Measurements from ENCODE around the gene COX19.

- TF ChIP-seq CTCF (IDR thresholded peaks at IDR 0.05 in 2 of 3, conservative IDR thresholded peaks at IDR 0.05 in 1 of 3; ENCODE audit: borderline replicate concordance in 1 of 3, insufficient read depth in 1 of 3, low read depth in 2 of 3, low read length in 2 of 3) (no peak), CEBPB (IDR thresholded peaks at IDR 0.05; ENCODE audit: low read depth) (no peak), EGR1 (IDR thresholded peaks at IDR 0.05; ENCODE audit: low read depth) (no peak), SIN3A (IDR thresholded peaks at IDR 0.05; ENCODE audit: low read depth) (no peak), EZH2 (IDR thresholded peaks at IDR 0.05) (no peak), POLR2A (IDR thresholded peaks at IDR 0.05; ENCODE audit: borderline replicate concordance, extremely low read depth, insufficient read depth, insufficient read length) (no peak), POLR2AphosphoS5 (IDR thresholded peaks at IDR 0.05; ENCODE audit: low read depth, low read length) (peak; percentile 32), SP1 (IDR thresholded peaks at IDR 0.05; ENCODE audit: low read depth) (no peak), YY1 (IDR thresholded peaks at IDR 0.05; ENCODE audit: extremely low read depth, insufficient replicate concordance, low read depth, low read length) (no peak), RAD21 (IDR thresholded peaks at IDR 0.05; ENCODE audit: low read depth) (no peak), ELF1 (IDR thresholded peaks at IDR 0.05; ENCODE audit: borderline replicate concordance, low read depth) (no peak), REST (IDR thresholded peaks at IDR 0.05; ENCODE audit: low read depth) (no peak), EZH2phosphoT487 (IDR thresholded peaks at IDR 0.05; ENCODE audit: borderline replicate concordance) (no peak)
- TF ChIP-seq, protein P1, sequence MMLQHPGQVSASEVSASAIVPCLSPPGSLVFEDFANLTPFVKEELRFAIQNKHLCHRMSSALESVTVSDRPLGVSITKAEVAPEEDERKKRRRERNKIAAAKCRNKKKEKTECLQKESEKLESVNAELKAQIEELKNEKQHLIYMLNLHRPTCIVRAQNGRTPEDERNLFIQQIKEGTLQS (IDR thresholded peaks at IDR 0.05): no peak
Measured at GRCh38 chr7:953547-954327, 21.6 kb downstream of the COX19 start.

All from HCT116 (cell line).